HG02870 (cell line): Measurements from ENCODE around the gene RAVER1.

Source experiments
- ATAC-seq: cut with Tn5 transposase; IDR thresholded peaks from one replicate; pipeline ENCODE4 v1.9.1; 2021; ENCODE audit warnings: mild to moderate bottlenecking, moderate library complexity; ENCODE audit not compliant: unreplicated experiment

The RAVER1 gene

GRCh38 chr19:10320602-10321416 lies 12.5 kb downstream of the RAVER1 start:
- no peak for ATAC-seq

- ATAC-seq: no peak
Observed at GRCh38 chr19:10318807-10319682, 14.3 kb downstream of the RAVER1 start.

GRCh38 chr19:10317857-10318462 lies 15.4 kb downstream of the RAVER1 start:
- ATAC-seq: no peak

- no peak for ATAC-seq
Observed at GRCh38 chr19:10317045-10317856, 16.1 kb downstream of the RAVER1 start.

GRCh38 chr19:10316229-10317044 lies 16.9 kb downstream of the RAVER1 start:
- no peak for ATAC-seq

GRCh38 chr19:10315335-10316214 lies 17.8 kb downstream of the RAVER1 start, which contains the start of gene FDX2:
TSS of gene FDX2 (minus strand) at chr19:10316015. CDS start at chr19:10315996, 19 bp downstream.
- ATAC-seq: peak; percentile 54

- no peak for ATAC-seq
Observed at GRCh38 chr19:10309423-10309822, 23.9 kb downstream of the RAVER1 start, which contains the start of gene ZGLP1. TSS of gene ZGLP1 (minus strand) at chr19:10309815.

- no peak for ATAC-seq
Observed at GRCh38 chr19:10306327-10306726, 27.0 kb downstream of the RAVER1 start.

- no peak for ATAC-seq
Observed at GRCh38 chr19:10305139-10305806, 28.1 kb downstream of the RAVER1 start.

GRCh38 chr19:10299545-10300458 lies 33.5 kb downstream of the RAVER1 start:
- ATAC-seq: no peak

- no peak for ATAC-seq
Observed at GRCh38 chr19:10295847-10296591, 37.3 kb downstream of the RAVER1 start.

- ATAC-seq: no peak
Observed at GRCh38 chr19:10295305-10295846, 38.0 kb downstream of the RAVER1 start.

GRCh38 chr19:10294368-10294697 lies 39.0 kb downstream of the RAVER1 start:
- ATAC-seq: no peak

- no peak for ATAC-seq
Observed at GRCh38 chr19:10293637-10294367, 39.5 kb downstream of the RAVER1 start.

- no peak for ATAC-seq
Observed at GRCh38 chr19:10292789-10293636, 40.3 kb downstream of the RAVER1 start.
